A673 (cell line): ENCODE results near the gene GM2A.

ENCODE experiments used
- CTCF ChIP-seq: fragments of 300-800, 200-600 bp; sonication (generic); conservative IDR thresholded peaks from 2 replicates; pipeline ENCODE4 v1.5.1; 2017; ENCODE audit warnings: low read depth, mild to moderate bottlenecking, antibody characterized with exemption, low read length, moderate library complexity, mixed read lengths
- EZH2 ChIP-seq: fragments of 200-600 bp; sonication (generic); IDR thresholded peaks from 2 replicates; pipeline ENCODE4 v1.6.1; 2017; ENCODE audit warnings: borderline replicate concordance, low read depth, mild to moderate bottlenecking, mixed read lengths, antibody characterized with exemption, low read length; ENCODE audit not compliant: poor library complexity, severe bottlenecking

- no peak for TF ChIP-seq CTCF
- TF ChIP-seq EZH2 = no peak
These were observed 28.6 kb upstream of the GM2A start for GRCh38 chr5:151224372-151224771.
